ENCODE measurements around the gene FLT3LG.

GRCh38 chr19:49439836-49440235, 34.2 kb upstream of the FLT3LG start:
- TF ChIP-seq CTCF (IDR thresholded peaks at IDR 0.05; ENCODE audit: low read depth, low read length) = no peak
- no peak for TF ChIP-seq MAX (IDR thresholded peaks at IDR 0.05; ENCODE audit: low read depth, low read length)

Measured in NB4 (cell line).